GM04503 (cell line): Measurements from ENCODE around the gene RGPD6.
"Not testable (repeated sequence)": the region's sequence is repeated elsewhere in the genome, so short reads cannot be mapped to it uniquely, and the experiment has no call there.

Experiments used
- DNase-seq: peaks from one replicate; pipeline ENCODE4 v3.0.0-alpha.2; 2012; ENCODE audit warnings: low read depth

RGPD6 gene

GRCh38 chr2:110576763-110577416 is at the start of gene RGPD6:
Gene RGPD6 (minus strand): TSS chr2:110577222. CDS start chr2:110577024, 198 bp downstream.
- DNase-seq, result not testable (repeated sequence)

DNA sequence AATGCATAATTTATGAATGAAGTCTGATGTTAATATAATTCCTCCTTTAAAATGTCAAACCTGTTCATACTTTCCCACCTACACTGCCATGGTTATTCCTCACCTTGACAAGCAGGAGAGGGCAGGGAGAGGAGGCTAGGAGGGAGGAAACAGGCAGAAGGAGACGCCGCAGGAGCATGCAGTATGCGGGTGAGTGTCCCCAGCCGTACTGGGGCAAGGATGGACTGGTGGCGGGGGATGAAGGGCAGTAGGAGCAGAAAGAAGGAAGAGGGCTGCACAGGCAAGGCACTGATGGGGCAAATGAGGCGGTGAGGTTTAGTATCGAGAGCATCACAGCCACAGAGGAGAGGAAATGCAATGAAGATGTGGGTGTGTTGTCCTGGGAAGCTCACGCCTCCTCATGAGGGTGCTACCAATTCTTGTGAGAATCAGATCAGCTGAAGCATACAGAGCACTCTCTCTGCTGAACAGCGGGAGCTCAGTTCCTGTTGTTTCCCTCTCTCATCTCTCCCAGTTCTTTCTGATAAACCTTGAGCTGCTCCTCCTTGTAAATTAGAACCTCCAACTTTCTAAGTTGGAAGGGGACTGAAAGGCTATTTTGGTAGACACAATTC is 42.4 kb upstream of the RGPD6 start:
- DNase-seq, result not testable (repeated sequence)

GRCh38 chr2:110613927-110614326 is 36.9 kb upstream of the RGPD6 start:
- DNase-seq, result not testable (repeated sequence)

DNA sequence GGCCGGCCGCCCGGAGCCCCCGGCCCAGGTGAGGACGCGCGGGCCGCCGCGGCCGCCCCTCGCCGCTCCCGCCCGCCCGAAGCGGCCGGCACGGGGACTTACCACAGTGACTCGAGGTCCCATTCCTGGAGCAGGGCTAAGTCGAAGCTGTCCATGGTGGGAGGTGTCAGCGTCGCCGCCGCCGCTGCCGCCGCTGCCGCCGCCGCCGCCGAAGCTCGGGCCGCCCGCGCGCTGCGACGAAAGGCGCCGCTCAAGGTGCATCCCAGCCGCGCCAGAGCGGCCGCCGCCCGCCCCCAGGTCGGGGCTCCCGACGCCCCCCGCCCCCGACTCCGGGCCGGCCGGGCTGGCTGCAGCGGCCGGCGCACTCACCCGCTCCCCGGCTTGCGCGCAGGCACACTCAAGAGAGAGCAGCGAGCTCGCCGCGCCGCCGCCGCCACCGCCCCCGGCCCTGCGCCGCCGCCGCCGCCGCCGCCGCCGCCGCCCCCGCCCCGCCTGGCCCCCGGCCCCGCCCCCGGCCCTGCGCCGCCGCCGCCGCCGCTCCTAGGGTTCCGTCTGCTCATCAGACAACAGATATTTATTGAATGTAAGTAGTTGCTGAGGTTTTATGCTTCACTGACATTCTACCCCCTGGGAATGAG is 33.7 kb upstream of the RGPD6 start:
- DNase-seq, result not testable (repeated sequence)

DNA sequence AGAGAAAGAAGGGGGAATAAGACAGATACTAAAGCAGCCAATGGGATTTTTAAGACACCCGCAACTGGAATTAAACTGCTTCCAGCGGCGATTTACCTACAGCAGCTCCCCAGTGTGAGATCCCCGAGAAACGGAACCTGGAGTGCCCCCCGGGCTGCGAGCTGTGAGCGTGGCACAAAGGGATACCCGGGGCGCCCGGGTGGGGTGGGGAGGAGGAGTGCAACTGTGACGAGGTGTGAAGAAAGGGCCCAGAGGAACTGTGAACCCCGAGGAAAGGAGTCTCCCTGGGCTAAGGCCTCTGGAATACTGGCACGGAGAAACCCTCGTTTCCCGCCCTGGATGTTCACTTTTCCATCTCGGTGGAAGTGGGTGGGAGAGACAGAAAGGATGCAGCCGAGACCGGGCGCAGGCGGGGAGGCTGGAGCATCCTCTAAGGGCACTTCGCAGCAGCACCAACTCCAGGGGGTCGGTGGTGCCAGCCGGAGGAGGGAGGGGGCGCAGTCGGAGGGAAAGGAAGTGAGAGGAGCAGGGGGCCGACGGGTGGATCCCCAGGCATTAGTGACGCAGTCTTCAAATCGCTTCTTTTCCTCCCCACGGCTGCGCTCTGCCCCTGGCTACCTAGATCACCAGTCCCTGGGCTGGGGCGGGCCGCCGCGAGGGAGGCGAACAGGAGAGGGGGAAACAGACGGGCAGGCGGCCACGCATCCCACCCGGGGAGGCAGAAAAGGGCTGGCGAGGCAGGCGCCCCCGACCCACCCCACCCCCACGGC is 33.0 kb upstream of the RGPD6 start:
- not testable (repeated sequence) for DNase-seq

DNA sequence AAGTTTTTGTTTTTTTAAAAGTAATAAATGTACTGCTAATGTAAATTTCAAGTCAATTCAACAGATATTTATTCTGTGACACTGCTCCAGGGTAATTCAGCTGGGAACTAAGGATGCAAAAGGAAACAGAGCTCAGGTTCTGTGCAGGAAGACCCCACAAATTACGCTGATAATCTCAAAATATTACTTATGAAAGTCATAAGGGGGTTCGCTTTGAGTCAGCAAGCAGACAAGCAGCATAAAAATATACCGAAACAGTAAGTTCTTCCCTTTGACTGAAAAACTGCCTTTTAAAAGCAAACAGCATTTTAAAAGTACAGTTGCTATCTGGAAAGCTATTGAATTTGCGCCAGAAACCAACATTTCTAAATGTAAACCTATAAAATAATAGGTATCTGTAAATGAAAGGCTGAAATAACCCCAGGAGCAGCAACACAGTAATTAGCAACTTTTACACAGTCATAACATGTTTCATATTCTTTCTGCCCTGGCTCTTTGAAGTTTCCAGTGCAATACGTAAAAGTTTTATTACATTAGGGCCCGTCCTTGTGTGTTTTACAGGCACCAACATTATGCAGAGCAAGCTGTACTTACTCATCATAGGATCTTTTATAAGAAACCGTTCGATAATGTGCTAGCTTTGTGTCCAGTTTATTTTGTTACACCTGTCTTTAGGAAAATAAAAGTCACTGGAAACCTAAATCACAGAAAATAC is 31.9 kb upstream of the RGPD6 start:
- DNase-seq, result not testable (repeated sequence)

DNA sequence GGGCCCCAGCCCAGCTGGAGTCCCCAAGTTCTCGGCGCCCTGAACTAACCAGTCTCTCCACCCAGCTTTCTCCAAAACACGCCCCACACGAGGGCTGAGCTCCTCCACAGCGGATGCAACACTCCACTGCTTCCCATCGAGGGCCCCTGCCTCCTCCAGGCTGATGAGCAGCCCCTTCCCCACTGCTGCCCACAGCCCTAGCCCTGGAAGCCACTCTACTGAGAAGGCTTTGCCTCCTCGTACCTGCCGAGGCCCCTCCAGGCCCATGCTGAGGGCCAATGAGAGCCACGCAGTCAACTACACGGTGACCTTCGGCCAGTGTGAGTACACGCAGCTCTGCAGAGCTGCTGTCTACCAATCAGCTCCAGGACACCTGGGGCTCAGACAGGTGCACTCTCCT is 28.0 kb upstream of the RGPD6 start:
- DNase-seq, result not testable (repeated sequence)

DNA sequence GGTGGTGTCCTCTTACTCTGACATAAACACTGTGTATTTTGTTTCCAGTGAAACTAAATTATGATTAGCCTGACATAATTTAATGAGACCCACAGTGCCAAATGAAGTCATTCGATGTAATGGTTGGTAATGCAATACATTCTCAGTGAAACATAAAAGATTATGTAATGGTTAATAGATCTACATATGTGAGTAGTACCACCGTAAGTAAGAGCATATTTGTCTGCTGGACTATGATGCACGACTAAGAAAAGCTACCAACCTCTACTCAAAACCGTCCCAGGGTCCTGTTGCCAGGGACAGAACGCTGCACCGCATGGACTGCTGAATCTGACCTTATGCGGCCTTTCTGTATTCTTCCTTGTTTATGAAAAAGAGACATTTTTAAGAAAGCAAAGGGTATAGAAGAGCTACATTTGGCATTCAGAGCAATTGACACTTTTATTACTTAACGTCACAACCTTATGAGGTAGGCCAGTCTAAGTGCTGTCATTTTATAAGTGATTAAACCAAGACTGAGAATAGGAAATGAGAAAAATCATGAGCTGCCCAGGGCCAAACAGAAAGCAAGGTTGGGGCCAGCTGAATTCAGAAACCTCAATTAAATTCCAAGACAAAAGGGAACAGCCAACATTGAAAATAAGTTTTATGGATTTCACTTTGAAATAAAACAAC is 27.0 kb upstream of the RGPD6 start:
- DNase-seq, result not testable (repeated sequence)

GRCh38 chr2:110602139-110602538 is 25.1 kb upstream of the RGPD6 start:
- not testable (repeated sequence) for DNase-seq

DNA sequence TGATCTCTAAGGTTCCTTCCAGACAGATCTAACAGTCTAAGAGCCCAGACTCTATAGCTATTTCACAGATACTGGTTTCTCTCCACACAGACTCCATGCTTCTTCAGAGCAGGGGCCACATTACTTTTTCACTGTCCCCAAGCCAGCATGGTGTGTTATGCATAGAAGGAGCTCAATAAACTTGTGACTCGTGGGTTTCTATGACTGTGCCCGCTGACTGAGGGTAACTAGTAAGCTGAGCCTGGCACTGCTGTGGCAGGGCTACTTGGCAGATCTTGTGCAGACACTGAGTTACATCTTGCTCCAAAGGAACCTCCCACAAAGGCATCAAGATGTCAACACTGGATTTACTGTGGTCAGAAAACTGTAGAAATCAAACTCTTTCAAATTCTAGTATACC is 15.0 kb upstream of the RGPD6 start:
- DNase-seq, result not testable (repeated sequence)

GRCh38 chr2:110589677-110590330 is 12.8 kb upstream of the RGPD6 start:
- DNase-seq, result not testable (repeated sequence)

DNA sequence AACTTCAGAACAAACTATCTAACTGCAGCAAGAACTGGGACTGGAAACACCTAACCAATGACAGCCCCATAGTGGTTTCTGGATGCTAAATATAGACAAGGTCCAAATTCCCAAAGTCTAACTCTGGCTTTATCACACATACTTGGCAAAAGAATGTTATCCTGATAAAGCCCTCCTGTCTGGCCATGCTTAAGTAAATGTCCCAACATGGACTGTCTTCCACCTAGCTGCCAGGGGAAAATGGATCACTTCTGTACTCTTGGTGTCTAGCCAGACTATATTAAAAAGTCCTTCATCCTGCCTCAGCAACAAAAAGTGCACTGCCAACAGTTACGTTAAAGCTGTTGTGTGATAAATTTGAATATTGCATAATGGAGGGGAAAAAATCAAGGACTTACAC is 11.5 kb upstream of the RGPD6 start:
- DNase-seq, result not testable (repeated sequence)

DNA sequence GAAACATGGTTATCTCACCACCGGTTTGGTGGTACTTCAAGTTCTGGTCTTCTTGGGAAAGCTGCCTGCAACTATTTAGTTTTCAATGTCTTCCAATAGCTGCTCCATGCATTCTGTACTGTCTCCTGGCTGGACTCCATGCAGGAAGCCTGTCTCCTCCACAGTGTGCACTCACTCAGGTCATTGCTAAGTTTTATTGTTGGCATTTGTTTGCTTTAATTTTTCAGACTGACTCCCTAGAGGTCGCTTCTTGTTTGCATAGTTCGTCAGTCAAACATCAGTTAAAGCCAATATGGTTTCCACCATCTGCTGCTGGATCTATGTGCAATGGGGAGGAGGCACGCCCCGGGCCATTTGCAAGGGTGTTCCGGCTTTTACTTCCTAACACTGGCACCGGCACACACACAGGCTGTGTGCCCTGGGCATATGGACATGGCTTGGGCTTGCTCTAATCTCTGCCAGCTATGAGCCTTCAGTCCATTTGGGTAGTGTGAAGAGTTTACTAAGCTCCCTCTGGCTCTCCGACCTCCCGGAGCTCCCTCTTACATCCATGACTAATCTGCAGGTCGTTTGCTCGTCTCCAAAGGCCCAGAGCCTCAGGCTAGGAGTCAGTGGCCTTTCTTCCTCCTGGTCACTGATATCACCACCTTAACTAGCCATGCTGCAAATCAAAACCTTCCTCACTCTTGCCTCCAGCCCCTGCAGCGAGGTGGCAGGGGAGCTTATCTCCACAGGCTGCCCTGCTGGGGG is 2.4 kb upstream of the RGPD6 start:
- DNase-seq, result not testable (repeated sequence)

- not testable (repeated sequence) for DNase-seq
Measured at GRCh38 chr2:110578429-110578828, 1.4 kb upstream of the RGPD6 start.

DNA sequence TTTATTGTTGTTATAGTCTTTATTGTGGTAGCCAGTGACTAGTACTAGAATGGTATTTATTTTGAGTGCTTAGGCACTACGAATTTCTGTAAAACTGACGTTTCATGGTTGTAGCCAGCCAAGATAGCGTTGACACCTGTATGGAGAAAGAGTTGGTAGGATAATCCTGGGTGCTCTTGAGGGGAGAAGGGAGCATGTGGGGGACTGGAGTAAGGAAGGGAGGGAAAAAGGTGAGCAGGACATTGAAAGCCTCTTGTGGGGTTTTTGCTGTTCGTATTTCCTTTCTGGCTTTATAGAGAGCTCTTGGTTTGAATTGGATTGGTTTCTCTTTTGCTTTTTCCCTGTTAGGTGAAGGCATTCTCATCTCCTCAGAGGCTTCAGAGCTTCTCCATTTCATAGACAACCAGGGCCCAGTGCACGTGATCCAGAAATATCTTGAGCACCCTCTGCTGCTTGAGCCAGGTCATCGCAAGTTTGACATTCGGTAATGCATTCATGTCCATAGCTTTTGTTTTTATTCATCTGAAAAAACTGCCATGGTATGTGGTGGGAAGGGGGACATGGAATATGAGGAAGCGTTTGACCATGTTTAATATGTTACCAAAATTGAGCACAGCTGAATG is 77.2 kb downstream of the RGPD6 start:
- not testable (repeated sequence) for DNase-seq

DNA sequence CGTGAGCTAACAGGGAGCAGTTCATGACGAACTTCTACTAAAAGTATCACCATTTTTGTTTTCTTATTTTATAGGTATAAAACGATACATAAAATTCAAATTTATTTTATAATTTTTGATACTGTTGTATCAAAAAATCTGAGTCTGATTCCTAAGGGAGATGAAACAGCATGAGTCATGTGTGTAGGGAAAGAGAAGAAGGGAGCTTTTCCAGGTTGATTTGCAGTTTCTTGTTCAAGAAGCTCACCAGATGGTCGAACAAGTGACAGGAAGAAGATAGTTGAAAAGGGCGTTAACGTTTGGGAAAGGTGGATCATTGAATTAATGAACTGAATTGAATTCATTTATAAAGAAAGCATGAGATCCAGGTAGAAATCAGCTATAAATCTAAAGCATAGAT is 81.0 kb downstream of the RGPD6 start:
- not testable (repeated sequence) for DNase-seq

DNA sequence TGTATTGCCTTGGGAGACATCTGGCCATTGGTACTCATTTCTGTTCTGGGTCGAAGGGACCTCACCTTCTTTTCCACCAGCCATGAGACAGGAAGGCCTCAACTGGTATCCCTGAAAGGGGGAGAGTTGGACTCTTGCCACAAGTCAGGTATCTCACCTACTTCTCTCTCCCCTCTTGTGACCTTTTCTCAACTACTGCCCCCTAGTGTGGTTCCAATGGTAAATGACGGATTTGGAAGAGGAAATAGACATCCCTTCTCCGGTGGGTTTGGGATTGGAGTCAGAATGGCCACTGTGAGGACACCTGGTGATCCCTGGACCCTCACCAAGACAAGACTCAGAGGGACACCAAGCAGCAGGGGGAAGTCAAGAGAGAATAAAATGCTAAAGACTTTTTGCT is 82.5 kb downstream of the RGPD6 start:
- DNase-seq, result not testable (repeated sequence)

GRCh38 chr2:110488991-110489390 is 88.0 kb downstream of the RGPD6 start:
- not testable (repeated sequence) for DNase-seq

DNA sequence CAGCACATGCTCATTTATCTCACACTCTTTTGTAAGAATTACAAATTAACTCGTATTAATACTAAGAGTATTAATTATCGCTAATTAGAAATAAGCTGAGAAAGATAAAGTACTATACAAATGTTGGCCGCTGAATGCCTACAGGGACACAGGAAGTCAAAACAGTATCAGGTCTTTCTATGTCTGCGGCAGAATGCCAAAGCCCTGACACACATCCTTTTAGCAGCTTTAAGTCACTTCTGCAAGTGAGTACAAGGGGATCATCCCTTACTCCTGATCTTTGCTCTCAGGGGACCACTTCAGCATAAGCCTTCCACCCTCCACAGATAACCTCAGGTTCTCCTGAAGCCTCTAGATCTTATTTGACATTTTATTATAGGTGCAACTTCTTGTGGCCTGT is 94.3 kb downstream of the RGPD6 start:
- not testable (repeated sequence) for DNase-seq
